PC-3 (cell line): ENCODE results near the gene KDM6A. TPM values are rescaled to one million over a fixed set of nuclear protein-coding genes. Genes with fewer than 3 reads are reported as not detected.

Experiments used
- ATAC-seq: fragments of 200-7000 bp; cut with Tn5 transposase; 2 replicates; pipeline ENCODE4 v1.9.1; 2020; ENCODE audit warnings: mild to moderate bottlenecking, moderate library complexity
- BruUV-seq: library from RNA; stranded (reverse); fragments of 400-500 nt; replicated peaks from 2 replicates; lab custom pipeline; 2021; lab: Mats Ljungman, UMichigan
- CTCF ChIA-PET: fragments of 300-600 bp; sonication (Branson Sonifier 250); formaldehyde crosslinking; loops from one replicate; lab custom pipeline; 2022; ENCODE audit warnings: antibody characterized with exemption; lab: Charles Lee
- POLR2A ChIA-PET: fragments of 300-600 bp; sonication (Branson Sonifier 250); formaldehyde crosslinking; loops from one replicate; lab custom pipeline; 2022; ENCODE audit warnings: antibody characterized with exemption; ENCODE audit not compliant: unreplicated experiment; lab: Charles Lee
- DNase-seq: peaks from one replicate; pipeline ENCODE4 v3.0.0-alpha.2; 2015
- H2AFZ ChIP-seq: fragments of 300-600 bp; sonication (generic); 2 replicates; pipeline ENCODE4 v1.6.0; 2016; ENCODE audit warnings: antibody characterized with exemption, low read length
- H3F3A ChIP-seq: fragments of 300-600 bp; sonication (generic); one replicate; pipeline ENCODE4 v1.6.0; 2017; ENCODE audit warnings: antibody characterized with exemption, low read length, control low read depth, mild to moderate bottlenecking; ENCODE audit not compliant: unreplicated experiment
- H3K27ac ChIP-seq: fragments of 300-600 bp; sonication (generic); 2 replicates; pipeline ENCODE4 v1.5.1; 2016; ENCODE audit warnings: mild to moderate bottlenecking, low read length
- H3K27me3 ChIP-seq: fragments of 300-600 bp; sonication (generic); 2 replicates; pipeline ENCODE4 v1.6.1; 2016; ENCODE audit warnings: low read length, mixed read lengths
- H3K36me3 ChIP-seq: fragments of 300-600 bp; sonication (generic); 2 replicates; pipeline ENCODE4 v1.6.1; 2016; ENCODE audit warnings: low read depth, mixed run types, low read length, mixed read lengths
- H3K4me1 ChIP-seq: fragments of 300-600 bp; sonication (generic); 2 replicates; pipeline ENCODE4 v1.5.1; 2016; ENCODE audit warnings: low read length; ENCODE audit not compliant: insufficient read depth
- H3K4me2 ChIP-seq: fragments of 300-600 bp; sonication (generic); 2 replicates; pipeline ENCODE4 v1.6.0; 2016; ENCODE audit warnings: low read length
- H3K4me3 ChIP-seq: fragments of 300-600 bp; sonication (generic); 2 replicates; pipeline ENCODE4 v1.5.1; 2016; ENCODE audit warnings: mild to moderate bottlenecking, low read length, mixed read lengths
- H3K79me2 ChIP-seq: fragments of 300-600 bp; sonication (generic); 2 replicates; pipeline ENCODE4 v1.6.1; 2017; ENCODE audit warnings: low read length, mixed read lengths
- H3K9ac ChIP-seq: fragments of 300-600 bp; sonication (generic); 2 replicates; pipeline ENCODE4 v1.6.0; 2016; ENCODE audit warnings: mild to moderate bottlenecking, low read length
- H3K9me2 ChIP-seq: fragments of 300-600 bp; sonication (generic); replicated peaks from 2 replicates; pipeline ENCODE4 v1.6.1; 2016; ENCODE audit warnings: mixed run types, low read length, mixed read lengths
- H3K9me3 ChIP-seq: fragments of 300-600 bp; sonication (generic); 2 replicates; pipeline ENCODE4 v1.6.1; 2016; ENCODE audit warnings: low read length, mixed read lengths
- H4K20me1 ChIP-seq: fragments of 300-600 bp; sonication (generic); 2 replicates; pipeline ENCODE4 v1.6.1; 2016; ENCODE audit warnings: low read length, mixed read lengths
- CTCF ChIP-seq: fragments of 300-600 bp; sonication (generic); conservative IDR thresholded peaks from 2 replicates; pipeline ENCODE4 v1.5.1; 2017; ENCODE audit warnings: antibody characterized with exemption, low read depth, mild to moderate bottlenecking, low read length
- EZH2 ChIP-seq: fragments of 300-600 bp; sonication (generic); IDR thresholded peaks from one replicate; pipeline ENCODE4 v1.6.1; 2017; ENCODE audit warnings: antibody characterized with exemption, mild to moderate bottlenecking, low read length; ENCODE audit not compliant: unreplicated experiment
- EZH2phosphoT487 ChIP-seq: fragments of 300-600 bp; sonication (generic); IDR thresholded peaks from 2 replicates; pipeline ENCODE4 v1.6.1; 2018; ENCODE audit warnings: mild to moderate bottlenecking, antibody characterized with exemption, low read length, borderline replicate concordance
- intact Hi-C: fragments of 100-400 bp; cut with micrococcal nuclease; formaldehyde crosslinking; loops from 2 replicates; pipeline ENCODE4 v1.9.0; 2023
- total RNA-seq: library from RNA; depleted of rRNA; stranded (reverse); fragments of >200 nt; gene quantifications from 2 replicates; pipeline ENCODE4 v1.2.3, GENCODE V29; 2014

Gene KDM6A
- total RNA-seq, 1 experiment from 2014 or later: 31.3 TPM

DNA sequence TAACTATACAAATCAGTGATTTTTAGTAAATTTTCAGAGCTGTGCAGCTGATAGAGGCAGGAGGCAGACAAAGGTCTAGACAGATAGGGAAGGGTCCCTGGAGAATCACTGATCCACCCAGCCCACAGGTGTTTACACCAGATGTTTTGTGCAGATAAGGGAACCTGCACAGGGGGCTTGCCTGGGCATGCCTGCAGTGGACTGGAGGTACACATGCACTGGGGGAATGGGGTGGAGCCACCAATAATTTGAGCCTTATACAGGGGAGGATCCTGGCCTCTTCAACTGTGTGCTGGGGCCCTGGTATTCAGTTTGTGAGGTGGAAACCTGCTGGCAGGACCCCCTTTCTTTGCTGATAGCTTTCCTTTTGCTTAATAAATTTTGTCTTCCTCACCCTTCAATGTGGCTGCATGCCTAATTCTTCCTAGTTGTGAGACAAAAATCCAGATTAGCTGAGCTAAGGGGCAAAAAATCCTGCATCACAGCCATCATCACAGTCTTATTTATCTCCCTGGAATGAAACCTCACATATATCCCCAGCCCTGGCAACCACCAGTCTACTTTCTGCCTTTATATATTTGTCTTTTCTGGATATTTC, 102.8 kb downstream of the KDM6A start:
- Histone ChIP-seq H4K20me1 (peaks cover 5% of the 10 kb centered on the region; the same call in 1 of the 2 replicates), H3K9me2 (no peaks in the 10 kb centered on the region), H3K27me3 (no peaks in the 10 kb centered on the region), H3K9me3 (no peaks in the 10 kb centered on the region), H3F3A (peaks cover 5% of the 10 kb centered on the region), H3K79me2 (peaks cover 99% of the 10 kb centered on the region), H3K27ac (peak overlapping the region; percentile 87), H2AFZ (no peak overlapping the region), H3K4me2 (peak overlapping the region; percentile 82; the same call in 1 of the 2 replicates), H3K4me1 (peaks cover 24% of the 10 kb centered on the region), H3K4me3 (no peak overlapping the region; the same call in 1 of the 2 replicates), H3K36me3 (peaks cover 10% of the 10 kb centered on the region), H3K9ac (no peak overlapping the region)
- POLR2A ChIA-PET: no interaction called here
- ATAC-seq (no peak), DNase-seq (no peak)
- CTCF ChIA-PET: interaction anchor here (1.0 kb wide), 1 partner anchor 94 kb away, joined by 3 read pairs; no protein-coding TSS in a partner anchor
- no peak for TF ChIP-seq EZH2
- TF ChIP-seq CTCF: no peak
- no peak for TF ChIP-seq EZH2phosphoT487
- no TSS peak for BruUV-seq
- intact Hi-C loops: loop anchor here (10.0 kb wide), 1 partner anchor 89 kb away; no protein-coding TSS in a partner anchor

GRCh38 chrX:44978976-44979375, 106.0 kb downstream of the KDM6A start:
- intact Hi-C loops: loop anchor here (10.0 kb wide), 1 partner anchor 86 kb away; no protein-coding TSS in a partner anchor
- POLR2A ChIA-PET: no interaction called here
- BruUV-seq: no TSS peak
- Histone ChIP-seq H4K20me1 (peaks cover 3% of the 10 kb centered on the region; the same call in 1 of the 2 replicates), H3K27me3 (no peaks in the 10 kb centered on the region), H3K9ac (no peak overlapping the region), H3K27ac (no peak overlapping the region), H3K4me2 (no peak overlapping the region), H3K9me2 (no peaks in the 10 kb centered on the region), H3F3A (peaks cover 5% of the 10 kb centered on the region), H3K4me1 (peaks cover 21% of the 10 kb centered on the region), H3K4me3 (no peak overlapping the region), H3K36me3 (peaks cover 10% of the 10 kb centered on the region), H3K9me3 (no peaks in the 10 kb centered on the region), H2AFZ (no peak overlapping the region), H3K79me2 (peaks cover 91% of the 10 kb centered on the region)
- CTCF ChIA-PET: no interaction called here
- DNase-seq: no peak
- ATAC-seq: no peak
- TF ChIP-seq EZH2: no peak
- TF ChIP-seq CTCF: no peak
- TF ChIP-seq EZH2phosphoT487: no peak

DNA sequence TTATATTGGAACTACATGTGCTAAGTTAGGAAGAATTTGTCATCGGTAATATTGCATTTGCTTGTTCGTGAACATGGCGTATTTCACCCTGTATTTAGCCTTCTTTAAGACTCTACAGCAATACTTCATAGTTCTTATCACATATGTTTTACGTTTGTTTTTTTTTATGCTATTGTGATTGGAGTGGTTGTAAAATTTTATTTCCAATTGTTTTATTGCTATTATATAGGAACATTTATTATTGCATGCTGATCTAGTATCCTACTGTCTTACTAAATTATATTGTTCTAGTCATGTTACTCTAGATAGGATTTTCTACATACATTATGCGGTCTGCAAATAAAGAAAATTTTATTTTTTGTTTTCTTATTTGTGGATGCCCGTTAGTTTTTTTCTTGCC, 107.4 kb downstream of the KDM6A start:
- H3K9me3 ChIP-seq: no peaks in the 10 kb centered on the region
- H3K4me1 ChIP-seq: peaks cover 7% of the 10 kb centered on the region; the same call in 1 of the 2 replicates
- no peaks in the 10 kb centered on the region for H3K9me2 ChIP-seq
- no peak for ATAC-seq
- no peaks in the 10 kb centered on the region for H4K20me1 ChIP-seq
- TF ChIP-seq CTCF: no peak
- TF ChIP-seq EZH2phosphoT487: no peak
- TF ChIP-seq EZH2: no peak
- no peaks in the 10 kb centered on the region for H3F3A ChIP-seq
- no peak overlapping the region for H3K27ac ChIP-seq
- H3K79me2 ChIP-seq: peaks cover 77% of the 10 kb centered on the region
- no peak overlapping the region for H3K9ac ChIP-seq
- no TSS peak for BruUV-seq
- no peak overlapping the region for H3K4me2 ChIP-seq
- peaks cover 10% of the 10 kb centered on the region for H3K36me3 ChIP-seq
- no peak overlapping the region for H3K4me3 ChIP-seq
- H2AFZ ChIP-seq: no peak overlapping the region
- CTCF ChIA-PET: no interaction called here
- intact Hi-C loops: no loop called here
- no peaks in the 10 kb centered on the region for H3K27me3 ChIP-seq
- POLR2A ChIA-PET: no interaction called here
- no peak for DNase-seq
